ENCODE data around the gene PLA2G2A. TPM values are rescaled to one million over a fixed set of nuclear protein-coding genes. Genes with fewer than 3 reads are reported as not detected.
"Not testable (repeated sequence)": the region's sequence is repeated elsewhere in the genome, so short reads cannot be mapped to it uniquely, and the experiment has no call there.

The PLA2G2A gene, protein sequence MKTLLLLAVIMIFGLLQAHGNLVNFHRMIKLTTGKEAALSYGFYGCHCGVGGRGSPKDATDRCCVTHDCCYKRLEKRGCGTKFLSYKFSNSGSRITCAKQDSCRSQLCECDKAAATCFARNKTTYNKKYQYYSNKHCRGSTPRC
- not detected in 2 replicates for total RNA-seq (2014; rRNA removed; shearing (Covaris generic); ENCODE audit: low replicate concordance)

DNA sequence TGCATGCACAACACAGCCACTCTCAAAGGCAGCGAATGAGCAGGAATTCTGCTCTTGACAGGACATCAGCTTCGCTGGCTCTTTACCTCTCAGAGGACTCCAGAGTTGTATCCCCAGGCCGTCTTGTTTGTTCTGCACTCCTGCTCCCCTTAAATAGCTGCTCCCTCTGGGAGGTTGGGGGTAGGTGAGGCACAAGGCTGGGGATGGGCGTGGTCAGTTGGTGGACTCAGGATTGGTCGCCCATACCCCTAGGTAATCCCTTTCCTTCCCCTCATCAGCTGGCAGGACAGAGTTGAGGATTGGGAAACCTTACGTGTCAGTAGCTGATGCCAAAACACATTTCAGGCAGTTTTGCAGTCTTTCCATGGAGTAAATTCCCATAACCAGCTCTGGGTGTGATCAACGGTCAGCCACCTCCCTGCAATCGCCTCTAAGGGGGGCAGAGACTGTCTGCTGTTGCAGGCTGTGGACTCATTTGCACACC lies at the start of gene PLA2G2A:
Gene PLA2G2A (minus strand): TSS at position 125 of the 484 bp plus-strand sequence. CDS start 845 bp downstream, outside the sequence.
- DNase-seq (ENCODE audit: low read depth) = no peak
- in situ Hi-C loops (cut with HindIII; ENCODE audit: low pct_unique_long_range_greater_than_20kb, low sequenced_read_pairs) = no loop called here

DNA sequence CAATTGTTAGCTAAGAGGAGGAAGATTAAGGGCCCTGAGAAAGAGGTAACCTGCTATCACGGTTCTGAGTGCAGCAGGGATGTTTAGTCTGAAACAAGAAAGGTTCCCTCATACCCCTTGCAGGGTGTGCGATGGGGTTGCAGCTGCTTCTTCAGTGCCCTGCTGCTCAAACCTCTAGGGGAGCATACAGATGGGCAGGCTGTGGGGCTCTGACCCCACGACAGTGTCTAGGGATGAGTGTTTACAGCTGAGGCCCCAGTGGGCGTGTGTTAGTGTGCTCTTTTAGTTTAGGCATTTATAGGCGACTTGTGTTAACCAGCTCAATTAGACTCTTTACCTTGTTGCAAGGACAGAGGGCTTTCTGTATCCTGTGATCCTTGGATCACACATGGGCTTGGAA lies 49.3 kb upstream of the PLA2G2A start:
- in situ Hi-C loops (cut with HindIII; ENCODE audit: low pct_unique_long_range_greater_than_20kb, low sequenced_read_pairs) = no loop called here
- no peak for DNase-seq (ENCODE audit: low read depth)

DNA sequence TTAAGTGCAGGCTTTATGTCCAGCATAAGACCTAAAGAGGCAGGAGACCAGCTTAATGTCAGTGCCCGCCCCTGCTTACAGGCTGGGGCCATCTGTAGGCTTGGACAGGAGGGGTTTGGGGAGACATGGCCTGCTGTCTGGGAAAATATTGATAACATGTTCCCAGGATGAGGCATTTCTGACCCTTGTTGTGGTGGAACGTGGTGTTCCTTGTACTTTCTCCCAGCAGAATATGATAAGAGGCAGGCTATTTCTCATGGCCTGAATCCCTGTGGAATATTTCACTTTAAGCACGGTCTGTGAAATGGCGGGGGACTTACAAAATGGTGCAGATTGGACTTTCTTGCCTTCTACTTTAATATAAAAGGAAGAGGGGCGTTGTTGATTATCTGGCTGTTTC lies 48.7 kb upstream of the PLA2G2A start:
- no peak for DNase-seq (ENCODE audit: low read depth)
- in situ Hi-C loops (cut with HindIII; ENCODE audit: low pct_unique_long_range_greater_than_20kb, low sequenced_read_pairs) = no loop called here

DNA sequence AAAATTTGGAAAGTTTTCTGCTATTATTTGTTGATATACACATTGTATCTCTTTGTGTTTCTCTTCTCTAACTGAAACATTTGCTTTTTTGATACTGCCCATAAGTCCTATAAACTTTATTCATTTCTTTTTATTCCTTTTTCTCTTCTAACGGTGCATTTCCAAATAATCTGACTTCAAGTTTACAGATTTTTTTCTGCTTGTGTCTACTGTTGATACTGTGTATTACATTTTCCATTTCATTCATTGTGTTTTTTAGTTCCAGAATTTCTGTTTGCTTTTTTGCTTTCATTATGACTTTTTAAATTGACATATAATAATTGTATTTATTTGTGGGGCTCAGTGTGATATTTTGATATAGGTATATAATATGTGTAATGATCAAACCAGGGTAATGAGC lies 38.3 kb upstream of the PLA2G2A start:
- DNase-seq (ENCODE audit: low read depth) = no peak
- in situ Hi-C loops (cut with HindIII; ENCODE audit: low pct_unique_long_range_greater_than_20kb, low sequenced_read_pairs) = no loop called here

DNA sequence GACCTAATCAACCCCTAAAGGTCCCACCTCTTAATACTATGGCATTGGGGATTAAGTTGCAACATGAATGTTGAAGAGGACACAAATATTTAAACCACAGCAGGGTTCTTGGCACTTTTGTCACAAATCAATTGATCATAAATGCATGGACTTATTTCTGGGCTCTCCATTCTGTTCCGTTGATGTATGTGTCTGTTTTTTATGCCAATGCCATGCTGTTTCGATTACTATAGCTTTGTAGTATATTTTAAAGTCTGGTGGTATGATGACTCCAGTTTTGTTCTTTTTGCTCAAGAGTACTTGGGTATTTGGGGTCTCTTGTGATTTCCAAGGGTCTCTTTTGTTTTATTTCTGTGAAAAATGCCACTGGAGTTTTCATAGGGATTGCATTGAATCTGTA lies 34.7 kb upstream of the PLA2G2A start:
- no peak for DNase-seq (ENCODE audit: low read depth)
- in situ Hi-C loops (cut with HindIII; ENCODE audit: low pct_unique_long_range_greater_than_20kb, low sequenced_read_pairs) = no loop called here

DNA sequence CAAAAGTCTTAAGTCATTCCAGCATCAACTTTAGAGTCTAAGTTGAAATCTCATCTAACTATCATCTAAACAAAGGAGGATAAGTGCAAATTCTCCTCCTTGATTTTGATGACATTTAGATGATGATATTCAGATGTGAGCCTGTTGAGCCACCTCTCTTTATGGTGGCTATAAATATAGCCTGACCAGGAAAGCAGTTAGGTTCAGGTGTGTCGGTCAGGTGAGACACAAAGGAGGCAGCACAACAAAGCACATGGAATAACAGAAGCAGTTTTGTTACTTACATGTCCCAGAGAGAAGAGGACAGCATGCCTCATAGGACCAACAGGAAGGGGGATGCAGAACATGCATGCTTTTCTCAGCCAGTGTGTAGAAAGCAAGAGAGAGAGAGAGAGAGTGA lies 30.6 kb upstream of the PLA2G2A start:
- no peak for DNase-seq (ENCODE audit: low read depth)

DNA sequence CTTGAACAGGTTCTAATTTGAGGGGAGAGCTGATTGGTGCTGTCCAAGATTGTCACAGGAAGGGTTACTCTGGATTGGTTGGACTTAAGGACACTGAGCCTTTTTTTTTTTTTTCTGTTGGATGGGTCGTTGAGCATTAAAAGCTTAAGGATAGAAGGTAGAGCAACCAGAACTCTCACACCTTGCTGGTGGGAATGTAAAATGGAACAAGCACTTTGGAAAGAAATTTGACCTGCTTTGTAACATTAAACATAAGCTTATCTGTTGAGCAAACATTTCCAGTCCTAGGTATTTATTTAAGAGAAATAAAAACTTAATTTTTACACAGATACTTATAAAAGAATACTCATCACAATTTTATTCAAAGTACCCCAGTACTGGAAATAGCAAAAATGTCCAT lies 29.8 kb upstream of the PLA2G2A start:
- in situ Hi-C loops (cut with HindIII; ENCODE audit: low pct_unique_long_range_greater_than_20kb, low sequenced_read_pairs) = no loop called here
- no peak for DNase-seq (ENCODE audit: low read depth)

More for the DNA sequence above, 30.6 kb upstream of the PLA2G2A start:
- in situ Hi-C loops (cut with HindIII; ENCODE audit: low pct_unique_long_range_greater_than_20kb, low sequenced_read_pairs) = no loop called here

DNA sequence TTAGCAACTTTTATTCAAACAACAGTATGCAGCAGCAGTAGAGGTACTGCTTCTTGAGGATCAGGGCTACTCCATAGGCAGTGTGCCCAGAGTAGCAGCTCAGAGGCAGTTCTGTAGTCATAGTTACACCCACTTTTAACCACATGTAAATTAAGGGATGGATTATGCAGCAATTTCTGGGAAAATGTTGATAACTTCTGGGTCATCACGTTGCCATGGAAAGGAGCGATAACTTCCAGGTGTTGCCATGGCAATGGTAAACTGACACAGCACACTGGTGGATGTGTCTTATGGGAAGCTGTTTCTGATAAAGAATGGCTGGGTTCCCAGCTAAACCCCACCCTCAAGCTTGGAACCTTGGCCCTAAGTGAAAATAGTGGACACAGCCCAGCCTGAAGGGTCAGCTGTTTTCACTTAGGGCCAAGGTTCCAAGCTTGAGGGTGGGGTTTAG lies 29.0 kb upstream of the PLA2G2A start:
- no peak for DNase-seq (ENCODE audit: low read depth)
- in situ Hi-C loops (cut with HindIII; ENCODE audit: low pct_unique_long_range_greater_than_20kb, low sequenced_read_pairs) = no loop called here

DNA sequence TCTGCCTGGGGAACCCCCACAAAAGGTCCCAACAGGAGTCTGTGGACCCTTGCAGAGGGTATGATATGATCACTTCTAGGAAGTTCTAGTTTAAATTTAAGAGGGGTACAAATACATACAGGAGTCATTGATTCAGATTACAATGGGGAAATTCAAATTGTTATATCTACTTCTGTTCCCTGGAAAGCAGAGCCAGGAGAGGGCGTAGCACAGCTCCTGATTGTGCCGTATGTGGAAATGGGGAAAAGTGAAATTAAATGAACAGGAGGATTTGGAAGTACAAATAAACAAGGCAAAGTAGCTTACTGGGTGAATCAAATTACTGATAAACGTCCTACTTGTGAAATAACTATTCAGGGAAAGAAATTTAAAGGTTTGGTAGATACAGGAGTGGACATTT lies 19.4 kb upstream of the PLA2G2A start:
- DNase-seq (ENCODE audit: low read depth); in situ Hi-C loops (cut with HindIII; ENCODE audit: low pct_unique_long_range_greater_than_20kb, low sequenced_read_pairs): not testable (repeated sequence)

DNA sequence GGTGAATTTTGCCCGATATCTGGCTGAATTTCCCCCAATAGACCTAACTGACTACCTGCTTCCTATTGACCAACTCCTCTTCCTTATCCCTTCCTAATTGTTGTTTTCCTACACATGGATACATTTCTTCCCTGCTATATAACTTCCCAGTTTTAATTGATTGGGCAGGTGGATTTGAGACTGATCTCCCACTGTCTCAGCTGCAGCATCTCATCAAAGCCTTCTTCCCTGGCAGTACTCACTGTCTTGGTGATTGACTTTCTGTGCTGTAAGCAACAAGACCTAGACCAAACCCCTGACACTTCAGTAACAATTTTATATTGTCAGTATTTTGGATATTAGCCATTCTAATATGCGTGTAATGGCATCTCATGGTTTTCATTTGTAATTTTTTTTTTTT lies 11.3 kb upstream of the PLA2G2A start:
- DNase-seq (ENCODE audit: low read depth) = no peak
- in situ Hi-C loops (cut with HindIII; ENCODE audit: low pct_unique_long_range_greater_than_20kb, low sequenced_read_pairs) = no loop called here

DNA sequence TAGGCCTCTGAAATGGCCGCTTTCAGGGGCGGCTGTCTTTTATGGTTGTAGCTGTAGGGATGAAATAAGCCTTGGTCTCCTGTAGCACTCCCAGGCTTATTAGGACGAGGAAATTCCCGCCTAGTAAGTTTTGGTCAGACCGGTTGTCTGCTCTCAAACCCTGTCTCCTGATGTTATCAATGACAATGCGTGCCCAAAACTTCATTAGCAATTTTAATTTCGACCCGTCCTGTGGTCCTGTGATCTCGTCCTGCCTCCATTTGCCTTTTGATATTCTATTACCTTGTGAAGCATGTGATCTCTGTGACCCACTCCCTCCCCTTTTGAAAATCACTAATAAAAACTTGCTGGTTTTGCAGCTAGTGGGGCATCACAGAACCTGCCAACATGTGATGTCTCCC lies 10.8 kb upstream of the PLA2G2A start:
- DNase-seq (ENCODE audit: low read depth); in situ Hi-C loops (cut with HindIII; ENCODE audit: low pct_unique_long_range_greater_than_20kb, low sequenced_read_pairs): not testable (repeated sequence)

DNA sequence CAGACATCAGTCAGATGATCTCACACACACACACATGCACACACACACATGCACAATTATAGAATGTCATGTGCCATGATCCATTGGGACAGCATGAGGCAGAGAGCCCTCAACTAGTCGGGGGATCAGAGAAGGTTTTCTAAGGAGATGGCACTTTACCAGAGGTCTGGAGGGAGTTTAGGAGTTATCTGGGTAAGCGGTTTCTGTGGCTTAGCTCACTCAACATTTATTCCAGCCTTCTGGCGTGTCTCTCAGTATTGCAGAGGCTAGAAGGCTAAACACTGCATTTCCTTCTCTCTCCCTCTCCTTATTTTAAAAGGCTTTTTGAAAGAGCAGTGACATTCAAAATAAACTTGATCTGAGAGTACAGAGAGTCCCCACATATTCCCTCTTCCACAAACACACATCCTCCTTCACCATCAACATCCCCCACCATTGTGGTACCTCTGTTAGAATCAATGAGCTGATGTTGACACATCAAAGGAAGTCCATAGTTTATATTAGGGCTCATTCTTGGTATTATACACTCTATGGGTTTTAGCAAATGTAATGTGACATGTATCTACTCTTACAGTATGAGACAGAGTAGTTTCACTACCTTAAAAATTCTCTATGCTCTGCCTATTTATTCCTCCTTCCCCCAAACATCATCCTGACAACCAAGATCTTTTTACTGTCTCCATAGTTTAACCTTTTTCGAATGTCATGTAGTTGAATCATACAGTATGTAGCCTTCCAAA lies 9.0 kb upstream of the PLA2G2A start:
- no peak for DNase-seq (ENCODE audit: low read depth)
- in situ Hi-C loops (cut with HindIII; ENCODE audit: low pct_unique_long_range_greater_than_20kb, low sequenced_read_pairs) = no loop called here

DNA sequence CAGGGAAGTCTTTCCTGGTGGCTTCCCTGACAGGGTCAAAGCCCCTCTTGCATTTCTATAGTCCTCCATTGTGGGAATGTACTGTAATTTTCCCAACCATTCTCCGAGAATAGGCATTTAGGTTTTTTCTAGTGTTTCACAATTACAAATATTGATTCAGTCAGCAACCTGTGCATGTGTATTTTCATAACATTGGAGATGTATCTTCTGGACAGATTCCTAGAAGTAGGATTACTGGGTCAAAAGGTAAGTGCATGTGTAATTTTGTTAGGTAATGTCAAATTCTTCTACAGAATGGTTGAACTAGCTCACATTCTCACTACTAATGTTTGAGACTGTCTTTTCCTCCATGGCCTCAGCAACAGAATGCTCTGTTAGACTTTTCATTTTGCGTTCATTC lies 8.3 kb upstream of the PLA2G2A start:
- in situ Hi-C loops (cut with HindIII; ENCODE audit: low pct_unique_long_range_greater_than_20kb, low sequenced_read_pairs) = no loop called here
- DNase-seq (ENCODE audit: low read depth) = no peak

DNA sequence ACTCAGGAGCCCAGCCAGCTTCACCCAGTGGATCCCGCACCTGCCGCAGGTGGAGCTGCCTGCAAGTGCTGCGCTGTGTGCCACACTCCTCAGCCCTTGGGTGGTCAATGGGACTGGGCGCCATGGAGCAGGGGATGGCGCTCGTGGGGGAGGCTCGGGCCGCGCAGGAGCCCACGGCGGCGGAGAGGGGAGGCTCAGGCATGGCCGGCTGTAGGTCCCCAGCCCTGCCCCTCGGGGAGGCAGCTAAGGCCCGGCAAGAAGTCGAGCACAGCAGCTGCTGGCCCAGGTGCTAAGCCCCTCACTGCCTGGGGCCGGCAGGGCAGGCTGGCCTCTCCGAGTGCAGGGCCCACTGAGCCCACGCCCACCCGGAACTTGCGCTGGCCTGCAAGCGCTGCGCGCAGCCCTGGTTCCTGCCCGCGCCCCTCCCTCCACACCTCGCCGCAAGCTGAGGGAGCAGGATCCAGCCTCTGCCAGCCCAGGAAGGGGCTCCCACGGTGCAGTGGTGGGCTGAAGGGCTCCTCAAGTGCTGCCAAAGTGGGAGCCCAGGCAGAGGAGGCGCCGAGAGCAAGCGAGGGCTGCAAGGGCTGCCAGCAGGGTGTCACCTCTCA lies 5.1 kb upstream of the PLA2G2A start:
- in situ Hi-C loops (cut with HindIII; ENCODE audit: low pct_unique_long_range_greater_than_20kb, low sequenced_read_pairs) = not testable (repeated sequence)

DNA sequence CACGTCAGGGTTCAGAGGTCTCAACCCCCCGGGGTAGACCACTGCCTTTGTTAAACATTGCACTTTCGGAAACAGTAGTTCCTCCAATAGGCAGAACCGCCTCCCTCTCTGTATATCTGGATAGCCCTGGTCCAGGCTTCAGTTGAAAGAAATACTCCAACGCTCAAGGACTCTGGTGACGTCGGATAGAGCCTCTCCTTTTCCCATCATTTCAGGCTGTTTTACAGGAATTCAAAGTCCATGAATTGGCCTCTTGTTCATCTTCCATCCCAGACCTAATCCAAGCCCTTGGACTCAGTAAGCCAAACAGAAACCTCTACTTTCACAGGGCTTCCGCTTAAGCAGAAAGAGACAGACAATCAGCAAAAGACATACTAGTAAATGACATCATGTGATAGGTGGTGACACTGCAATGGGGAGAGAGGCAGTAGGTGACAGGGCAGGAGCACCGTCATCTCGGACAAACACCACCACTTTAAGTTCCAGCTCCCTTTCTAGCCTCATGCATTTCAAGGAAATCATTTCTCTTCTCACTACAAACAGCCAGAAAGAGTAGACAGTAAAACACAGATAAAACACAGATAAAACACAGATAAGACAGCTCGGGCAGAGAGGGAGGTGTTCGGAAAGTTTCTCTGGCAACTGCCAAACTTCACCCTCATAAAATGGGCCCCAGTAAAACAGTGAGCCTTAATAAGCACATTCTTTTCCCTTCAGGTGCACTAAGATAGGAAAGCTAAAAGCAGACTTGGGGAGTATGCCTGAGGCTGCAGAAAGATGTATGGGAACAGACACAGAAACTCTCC lies 2.3 kb upstream of the PLA2G2A start:
- in situ Hi-C loops (cut with HindIII; ENCODE audit: low pct_unique_long_range_greater_than_20kb, low sequenced_read_pairs) = no loop called here
- no peak for DNase-seq (ENCODE audit: low read depth)

More for the DNA sequence above, 5.1 kb upstream of the PLA2G2A start:
- not testable (repeated sequence) for DNase-seq (ENCODE audit: low read depth)

DNA sequence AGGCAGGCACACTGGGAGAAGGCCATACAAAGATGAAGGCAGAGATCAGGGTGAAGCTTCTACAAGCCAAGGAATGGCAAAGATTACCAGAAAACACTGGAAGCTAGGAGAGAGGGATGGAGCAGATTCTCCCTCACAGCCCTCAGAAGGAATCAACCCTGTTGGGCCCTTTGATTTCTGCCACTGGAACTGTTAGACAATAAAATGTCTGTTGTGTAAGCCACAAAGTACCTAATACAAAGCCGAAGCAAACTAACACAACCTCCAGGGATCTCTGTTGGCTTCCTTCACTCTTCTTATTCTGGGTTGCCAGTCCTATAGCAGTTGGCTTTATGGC lies 1.7 kb upstream of the PLA2G2A start:
- in situ Hi-C loops (cut with HindIII; ENCODE audit: low pct_unique_long_range_greater_than_20kb, low sequenced_read_pairs) = no loop called here
- no peak for DNase-seq (ENCODE audit: low read depth)

DNA sequence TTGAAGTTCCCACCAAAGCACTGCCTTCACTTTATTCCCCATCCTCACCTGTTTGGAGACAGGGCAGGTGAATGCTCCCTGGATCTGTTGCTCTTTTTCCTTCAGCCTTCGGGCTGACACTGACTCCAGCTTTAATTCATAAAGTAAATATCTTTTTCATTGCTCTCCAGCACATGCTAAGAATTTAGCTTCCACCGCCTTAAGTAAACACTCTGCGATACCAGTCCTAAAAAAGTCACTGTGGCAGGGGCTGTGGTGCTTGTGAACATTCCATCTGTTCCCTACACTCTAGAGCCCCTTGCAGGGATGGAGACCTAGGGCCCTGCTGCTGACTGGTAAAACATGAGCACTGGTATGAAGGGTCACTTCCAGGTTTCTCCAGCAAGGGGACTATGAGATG lies 896 bp upstream of the PLA2G2A start:
- in situ Hi-C loops (cut with HindIII; ENCODE audit: low pct_unique_long_range_greater_than_20kb, low sequenced_read_pairs) = no loop called here
- DNase-seq (ENCODE audit: low read depth) = no peak

DNA sequence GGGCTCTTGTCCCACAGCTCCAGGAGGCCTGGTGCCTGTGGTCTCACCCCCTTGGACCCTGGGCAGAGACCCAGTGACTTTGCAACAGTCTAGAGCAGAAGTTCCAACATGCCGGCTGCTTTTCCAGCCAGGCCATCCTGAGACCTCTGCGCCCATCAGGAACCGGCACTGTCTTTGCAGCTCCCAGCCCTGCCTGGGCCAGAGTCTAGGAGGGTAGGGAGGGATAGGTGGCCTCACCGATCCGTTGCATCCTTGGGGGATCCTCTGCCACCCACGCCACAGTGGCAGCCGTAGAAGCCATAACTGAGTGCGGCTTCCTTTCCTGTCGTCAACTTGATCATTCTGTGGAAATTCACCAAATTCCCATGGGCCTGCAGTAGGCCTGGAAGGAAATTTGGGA lies 1.3 kb downstream of the PLA2G2A start:
- no peak for DNase-seq (ENCODE audit: low read depth)
- in situ Hi-C loops (cut with HindIII; ENCODE audit: low pct_unique_long_range_greater_than_20kb, low sequenced_read_pairs) = no loop called here
